ENCODE measurements around the gene IKBKE.

GRCh38 chr1:206518206-206518605 is 47.9 kb downstream of the IKBKE start:
- TF ChIP-seq EZH2 (IDR thresholded peaks at IDR 0.05; ENCODE audit: insufficient read depth, poor library complexity, severe bottlenecking), result no peak
- TF ChIP-seq EZH2phosphoT487 (IDR thresholded peaks at IDR 0.05; ENCODE audit: insufficient read depth, low read depth), result no peak
